ENCODE results near the gene KRTAP19-4. TPM values are rescaled to one million over a fixed set of nuclear protein-coding genes. Genes with fewer than 3 reads are reported as not detected.
"Not testable (repeated sequence)": the region's sequence is repeated elsewhere in the genome, so short reads cannot be mapped to it uniquely, and the experiment has no call there.

The KRTAP19-4 gene
- total RNA-seq, 2 donors from 2014 or later, result not detected

DNA sequence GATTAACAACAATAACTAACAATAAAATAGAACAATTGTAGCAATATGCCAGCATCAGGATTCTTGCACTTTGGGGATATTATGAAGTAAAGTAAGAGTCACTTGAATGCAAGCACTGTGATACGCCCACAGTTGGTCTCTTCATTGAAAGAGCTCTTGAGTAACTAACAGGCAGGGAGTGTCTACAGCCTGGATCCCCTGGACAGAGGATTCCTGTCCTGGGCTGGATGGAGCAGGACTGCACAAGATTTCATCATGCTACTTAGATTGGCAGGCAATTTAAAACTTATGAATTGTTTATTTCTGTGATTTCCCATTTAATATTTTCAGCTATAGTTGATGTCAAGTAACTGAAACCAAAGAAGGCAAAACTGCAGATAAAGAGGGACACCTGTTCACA is 18.7 kb upstream of the KRTAP19-4 start:
- WGBS, 2 experiments (ENCODE audit: insufficient coverage in 1 of 2, insufficient read length in 1 of 2), result 60 to 89% methylated on average over 1 of the region's 1 CpG
- H3K27me3 ChIP-seq (ENCODE audit: control insufficient read depth, insufficient read depth, low read length, poor library complexity, severe bottlenecking), result no peaks in the 10 kb centered on the region
- Mint-ChIP-seq H3K4me3 (no peak overlapping the region), H3K27ac (no peak overlapping the region), H3K9me3 (peaks cover 5% of the 10 kb centered on the region), H3K4me1 (no peaks in the 10 kb centered on the region), H3K36me3 (ENCODE audit: low read depth) (no peaks in the 10 kb centered on the region), H3K27me3 (ENCODE audit: insufficient read depth) (no peaks in the 10 kb centered on the region)
- no peak for DNase-seq
- TF ChIP-seq, protein P1, sequence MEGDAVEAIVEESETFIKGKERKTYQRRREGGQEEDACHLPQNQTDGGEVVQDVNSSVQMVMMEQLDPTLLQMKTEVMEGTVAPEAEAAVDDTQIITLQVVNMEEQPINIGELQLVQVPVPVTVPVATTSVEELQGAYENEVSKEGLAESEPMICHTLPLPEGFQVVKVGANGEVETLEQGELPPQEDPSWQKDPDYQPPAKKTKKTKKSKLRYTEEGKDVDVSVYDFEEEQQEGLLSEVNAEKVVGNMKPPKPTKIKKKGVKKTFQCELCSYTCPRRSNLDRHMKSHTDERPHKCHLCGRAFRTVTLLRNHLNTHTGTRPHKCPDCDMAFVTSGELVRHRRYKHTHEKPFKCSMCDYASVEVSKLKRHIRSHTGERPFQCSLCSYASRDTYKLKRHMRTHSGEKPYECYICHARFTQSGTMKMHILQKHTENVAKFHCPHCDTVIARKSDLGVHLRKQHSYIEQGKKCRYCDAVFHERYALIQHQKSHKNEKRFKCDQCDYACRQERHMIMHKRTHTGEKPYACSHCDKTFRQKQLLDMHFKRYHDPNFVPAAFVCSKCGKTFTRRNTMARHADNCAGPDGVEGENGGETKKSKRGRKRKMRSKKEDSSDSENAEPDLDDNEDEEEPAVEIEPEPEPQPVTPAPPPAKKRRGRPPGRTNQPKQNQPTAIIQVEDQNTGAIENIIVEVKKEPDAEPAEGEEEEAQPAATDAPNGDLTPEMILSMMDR (conservative IDR thresholded peaks at IDR 0.05), result no peak
- no peaks in the 10 kb centered on the region for H3K9me3 ChIP-seq (ENCODE audit: control insufficient read depth, low read length)
- H3K36me3 ChIP-seq (ENCODE audit: control insufficient read depth, insufficient read depth, low read length), result no peaks in the 10 kb centered on the region
- no peaks in the 10 kb centered on the region for H3K4me1 ChIP-seq (ENCODE audit: control insufficient read depth, insufficient read depth, low read length)
- no peak overlapping the region for H3K9ac ChIP-seq (ENCODE audit: extremely low read depth, low read length, poor library complexity, severe bottlenecking)
- H3K4me3 ChIP-seq (ENCODE audit: low read length), result no peak overlapping the region
- no peak overlapping the region for H3K27ac ChIP-seq (ENCODE audit: low read depth, low read length)

DNA sequence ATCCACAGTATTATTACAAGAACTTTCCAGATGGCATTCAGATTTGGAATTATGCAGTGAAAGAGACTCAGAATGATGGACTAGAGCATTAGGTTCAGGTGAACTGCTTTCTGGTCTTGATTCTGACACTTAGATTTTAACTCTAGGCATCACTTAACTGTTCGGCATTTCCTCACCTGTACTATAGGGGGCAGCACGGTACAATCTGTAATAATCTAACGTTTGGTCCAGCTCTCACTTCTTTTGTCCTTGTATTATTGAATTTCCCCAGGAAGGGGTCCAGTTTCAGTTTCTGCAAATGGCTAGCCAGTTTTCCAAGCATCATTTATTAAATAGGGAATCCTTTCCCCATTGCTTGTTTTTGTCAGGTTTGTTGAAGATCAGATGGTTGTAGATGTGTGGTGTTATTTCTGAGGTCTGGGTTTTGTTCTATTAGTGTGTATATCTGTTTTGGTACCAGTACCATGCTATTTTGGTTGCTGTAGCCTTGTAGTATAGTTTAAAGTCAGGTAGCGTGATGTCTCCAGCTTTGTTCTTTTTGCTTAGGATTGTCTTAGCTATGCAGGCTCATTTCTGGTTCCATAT is 8.7 kb upstream of the KRTAP19-4 start:
- H3K36me3 ChIP-seq (ENCODE audit: control insufficient read depth, insufficient read depth, low read length); H3K9me3 Mint-ChIP-seq; H3K4me1 Mint-ChIP-seq; H3K9me3 ChIP-seq (ENCODE audit: control insufficient read depth, low read length); H3K27me3 Mint-ChIP-seq (ENCODE audit: insufficient read depth); H3K4me1 ChIP-seq (ENCODE audit: control insufficient read depth, insufficient read depth, low read length); H3K9ac ChIP-seq (ENCODE audit: extremely low read depth, low read length, poor library complexity, severe bottlenecking); H3K27ac ChIP-seq (ENCODE audit: low read depth, low read length); H3K36me3 Mint-ChIP-seq (ENCODE audit: low read depth); H3K4me3 Mint-ChIP-seq; H3K27me3 ChIP-seq (ENCODE audit: control insufficient read depth, insufficient read depth, low read length, poor library complexity, severe bottlenecking); H3K4me3 ChIP-seq (ENCODE audit: low read length); H3K27ac Mint-ChIP-seq: not testable (repeated sequence)
- DNase-seq, result peak; percentile 54
- TF ChIP-seq, protein P1 (conservative IDR thresholded peaks at IDR 0.05), result peak; percentile 76
- 0 to 22% methylated on average over 2 to 4 of the region's 4 CpGs for WGBS, 2 experiments (ENCODE audit: insufficient coverage in 1 of 2, insufficient read length in 1 of 2)

DNA sequence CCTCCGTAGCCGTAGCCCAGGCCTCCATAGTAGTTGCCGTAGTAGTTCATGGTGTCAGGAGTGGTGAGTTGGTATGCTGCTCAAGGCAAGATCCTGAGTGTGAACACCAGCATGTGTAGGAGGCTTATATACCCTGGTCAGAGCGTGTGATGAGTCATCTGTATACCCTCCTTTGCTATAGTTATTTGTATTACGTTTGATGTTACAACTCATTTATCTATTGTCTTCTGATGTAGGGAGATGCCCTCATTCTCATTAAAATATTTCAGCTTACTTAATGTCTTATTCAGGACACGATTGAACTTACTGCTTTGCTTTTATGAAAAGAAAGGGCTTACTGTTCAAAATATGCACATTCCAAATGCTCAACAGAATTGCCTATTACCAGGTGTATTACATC is 5.1 kb upstream of the KRTAP19-4 start, which contains the start of gene KRTAP19-5:
Gene KRTAP19-5, minus strand, starts transcription at position 101 of the 400 bp plus-strand sequence. Its CDS starts 51 bp downstream, at position 50.
- no peaks in the 10 kb centered on the region for H3K9me3 ChIP-seq (ENCODE audit: control insufficient read depth, low read length)
- Mint-ChIP-seq H3K27ac (no peak within 1 kb of the TSS), H3K4me1 (no peaks in the 10 kb centered on the region), H3K4me3 (no peak within 1 kb of the TSS), H3K27me3 (ENCODE audit: insufficient read depth) (no peaks in the 10 kb centered on the region), H3K36me3 (ENCODE audit: low read depth) (no peaks in the 10 kb centered on the region), H3K9me3 (peaks cover 3% of the 10 kb centered on the region)
- no peak within 1 kb of the TSS for H3K4me3 ChIP-seq (ENCODE audit: low read length)
- DNase-seq, result no peak
- H3K27me3 ChIP-seq (ENCODE audit: control insufficient read depth, insufficient read depth, low read length, poor library complexity, severe bottlenecking), result no peaks in the 10 kb centered on the region
- no peaks in the 10 kb centered on the region for H3K4me1 ChIP-seq (ENCODE audit: control insufficient read depth, insufficient read depth, low read length)
- no peaks in the 10 kb centered on the region for H3K36me3 ChIP-seq (ENCODE audit: control insufficient read depth, insufficient read depth, low read length)
- H3K9ac ChIP-seq (ENCODE audit: extremely low read depth, low read length, poor library complexity, severe bottlenecking), result no peak within 1 kb of the TSS
- TF ChIP-seq, protein P1 (conservative IDR thresholded peaks at IDR 0.05), result no peak
- H3K27ac ChIP-seq (ENCODE audit: low read depth, low read length), result no peak within 1 kb of the TSS
- 91 to 100% methylated on average over 4 to 5 of the region's 6 CpGs for WGBS, 2 experiments (ENCODE audit: insufficient coverage in 1 of 2, insufficient read length in 1 of 2)

All from endodermal cell (in vitro differentiated cells).